VCaP (cell line): ENCODE results near the gene ZNF507.

Experiments used
- H3K27ac ChIP-seq: fragments of 450-650 bp; 2 replicates; pipeline ENCODE4 v1.5.1; 2017
- CTCF ChIP-seq: fragments of 450-650 bp; conservative IDR thresholded peaks from 2 replicates; pipeline ENCODE4 v1.5.1; 2017; ENCODE audit warnings: mild to moderate bottlenecking, moderate library complexity

The ZNF507 gene

GRCh38 chr19:32404933-32405430 lies 59.6 kb downstream of the ZNF507 start:
- no peak for TF ChIP-seq CTCF
- H3K27ac ChIP-seq, result peak overlapping the region; percentile 99

GRCh38 chr19:32405431-32406160 lies 60.2 kb downstream of the ZNF507 start, which contains the start of gene DPY19L3:
TSS of gene DPY19L3 (plus strand) at chr19:32405770. CDS start at chr19:32408254, 2,484 bp downstream.
- TF ChIP-seq CTCF, result no peak
- H3K27ac ChIP-seq, result peak within 1 kb of the TSS; percentile 99

DNA sequence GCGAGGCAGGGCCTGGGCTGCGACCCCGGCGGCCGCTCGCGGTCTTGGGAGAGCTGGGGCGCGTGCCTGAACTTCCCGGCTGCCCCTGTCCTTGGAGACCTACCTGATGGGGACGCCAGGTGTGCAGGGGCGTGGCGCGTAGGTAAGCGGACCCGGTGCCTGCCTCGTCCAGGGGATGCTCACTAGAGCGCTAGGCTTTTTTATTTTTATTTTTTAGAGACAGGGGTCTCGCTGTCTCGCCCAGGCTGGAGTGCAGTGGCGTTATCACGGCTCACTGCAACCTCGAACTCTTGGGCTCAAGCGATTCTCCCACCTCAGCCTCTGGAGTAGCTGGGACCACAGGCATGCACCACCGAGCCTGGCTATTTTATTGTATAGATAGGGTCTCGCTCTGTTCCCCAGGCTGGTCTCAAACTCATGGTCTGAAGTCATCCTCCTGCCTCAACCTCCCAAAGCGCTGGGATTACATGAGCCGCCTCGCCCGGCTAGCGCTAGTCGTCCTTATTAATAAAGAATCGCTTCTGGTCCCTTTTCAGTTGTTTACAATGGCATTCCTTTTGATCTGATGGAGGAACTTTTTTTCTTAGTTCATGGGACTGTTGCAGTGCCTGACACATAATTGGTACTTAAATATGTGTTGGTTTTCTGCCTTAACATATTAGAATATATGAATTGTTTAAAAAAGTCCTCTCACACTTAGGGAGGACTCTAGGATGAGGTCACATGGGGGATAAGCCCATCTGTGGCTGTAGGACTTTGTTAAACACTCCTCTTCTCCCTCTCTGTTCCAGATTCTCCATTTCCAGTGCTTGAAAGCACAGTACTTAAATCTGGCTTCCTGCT lies 61.0 kb downstream of the ZNF507 start:
- H3K27ac ChIP-seq, result peak overlapping the region; percentile 99
- TF ChIP-seq CTCF, result 0 out of 2 replicates have a peak, but pooled peaks have one; percentile 9

- no peak for TF ChIP-seq CTCF
- peak overlapping the region; percentile 99 for H3K27ac ChIP-seq
These were observed 61.9 kb downstream of the ZNF507 start for GRCh38 chr19:32407004-32407992.

DNA sequence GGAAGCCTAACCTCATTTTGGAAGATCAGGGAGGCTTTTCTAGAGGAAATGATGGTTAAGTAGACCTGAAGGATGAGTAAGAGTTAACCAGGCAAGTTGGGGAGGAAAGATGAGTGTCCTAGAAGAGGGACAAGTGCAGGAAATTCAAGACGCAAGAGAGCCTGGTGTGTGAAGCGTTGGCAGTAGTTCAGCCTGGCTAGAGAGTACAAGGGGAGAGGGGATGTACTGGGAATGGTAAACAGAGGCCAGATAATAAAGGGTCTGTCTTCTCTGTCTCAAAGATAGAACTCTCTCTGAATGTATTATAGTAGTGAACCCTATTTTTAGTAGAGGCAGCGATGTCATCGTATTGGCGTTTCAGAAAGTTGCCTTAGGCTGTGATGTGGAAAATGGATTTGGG lies 69.8 kb downstream of the ZNF507 start:
- no peak overlapping the region for H3K27ac ChIP-seq
- no peak for TF ChIP-seq CTCF

DNA sequence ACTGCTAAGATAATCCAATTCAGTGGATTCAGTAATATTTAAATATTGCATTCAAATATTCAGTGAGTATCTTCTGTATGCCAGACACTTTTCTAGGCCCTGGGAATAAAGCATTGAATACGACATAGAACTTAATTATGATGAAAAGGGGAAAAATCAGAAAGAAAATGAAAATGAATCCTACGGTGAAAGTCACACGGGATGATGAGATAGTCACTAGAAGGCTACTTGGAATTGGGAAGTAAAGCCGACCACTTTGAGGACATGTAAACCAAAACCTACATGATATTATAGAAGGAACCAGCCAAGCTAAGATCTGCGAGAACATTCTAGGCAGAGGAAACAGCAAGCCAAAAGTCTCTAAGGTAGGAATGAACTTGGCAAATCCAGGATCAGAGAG lies 70.3 kb downstream of the ZNF507 start:
- H3K27ac ChIP-seq, result no peak overlapping the region

More for the DNA sequence above, 70.3 kb downstream of the ZNF507 start:
- no peak for TF ChIP-seq CTCF
